Neural cell (in vitro differentiated cells): ENCODE results near the gene DCST1.

Experiments used
- EP300 ChIP-seq: fragments of 450-650 bp; conservative IDR thresholded peaks from 2 replicates; pipeline ENCODE4 v1.6.1; 2014; ENCODE audit warnings: antibody characterized with exemption, mild to moderate bottlenecking, moderate library complexity; ENCODE audit not compliant: poor library complexity, severe bottlenecking
- EZH2 ChIP-seq: fragments of 200-600, 300-800 bp; shearing (Covaris generic), sonication (generic); IDR thresholded peaks from 2 replicates; pipeline ENCODE4 v1.6.1; 2014; ENCODE audit warnings: antibody characterized with exemption, low read length, borderline replicate concordance, mild to moderate bottlenecking; ENCODE audit not compliant: insufficient read depth, poor library complexity, severe bottlenecking
- POLR2AphosphoS5 ChIP-seq: IDR thresholded peaks from 2 replicates; pipeline ENCODE4 v1.6.1; 2012
- TAF1 ChIP-seq: IDR thresholded peaks from 2 replicates; pipeline ENCODE4 v1.6.1; 2012; ENCODE audit warnings: low read depth
- TF ChIP-seq, protein P1 (sequence below): fragments of 450-650 bp; IDR thresholded peaks from 2 replicates; pipeline ENCODE4 v1.5.1; 2014; ENCODE audit warnings: antibody characterized with exemption, mild to moderate bottlenecking, moderate library complexity; ENCODE audit not compliant: poor library complexity, severe bottlenecking

DNA sequence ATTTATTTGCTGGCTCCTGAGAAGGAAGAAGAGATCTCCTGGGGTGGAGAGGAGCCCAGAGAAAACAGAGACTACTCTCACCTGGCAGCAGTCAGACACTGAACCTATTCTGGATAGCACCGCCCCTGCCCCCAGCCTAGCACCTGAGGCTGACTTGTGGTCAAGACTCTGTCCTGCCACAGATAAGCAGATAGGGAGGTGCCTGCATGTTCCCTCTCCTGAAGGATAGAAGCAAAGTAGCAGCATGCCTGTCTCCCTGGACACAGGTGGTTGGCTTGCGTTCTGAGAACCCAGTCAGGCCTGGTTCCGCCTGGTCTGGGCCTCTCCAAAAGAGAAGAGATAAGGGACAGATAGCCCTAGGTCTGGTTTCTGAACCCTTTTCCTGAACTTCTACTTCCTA is 43.7 kb downstream of the DCST1 start:
- TF ChIP-seq, protein P1, sequence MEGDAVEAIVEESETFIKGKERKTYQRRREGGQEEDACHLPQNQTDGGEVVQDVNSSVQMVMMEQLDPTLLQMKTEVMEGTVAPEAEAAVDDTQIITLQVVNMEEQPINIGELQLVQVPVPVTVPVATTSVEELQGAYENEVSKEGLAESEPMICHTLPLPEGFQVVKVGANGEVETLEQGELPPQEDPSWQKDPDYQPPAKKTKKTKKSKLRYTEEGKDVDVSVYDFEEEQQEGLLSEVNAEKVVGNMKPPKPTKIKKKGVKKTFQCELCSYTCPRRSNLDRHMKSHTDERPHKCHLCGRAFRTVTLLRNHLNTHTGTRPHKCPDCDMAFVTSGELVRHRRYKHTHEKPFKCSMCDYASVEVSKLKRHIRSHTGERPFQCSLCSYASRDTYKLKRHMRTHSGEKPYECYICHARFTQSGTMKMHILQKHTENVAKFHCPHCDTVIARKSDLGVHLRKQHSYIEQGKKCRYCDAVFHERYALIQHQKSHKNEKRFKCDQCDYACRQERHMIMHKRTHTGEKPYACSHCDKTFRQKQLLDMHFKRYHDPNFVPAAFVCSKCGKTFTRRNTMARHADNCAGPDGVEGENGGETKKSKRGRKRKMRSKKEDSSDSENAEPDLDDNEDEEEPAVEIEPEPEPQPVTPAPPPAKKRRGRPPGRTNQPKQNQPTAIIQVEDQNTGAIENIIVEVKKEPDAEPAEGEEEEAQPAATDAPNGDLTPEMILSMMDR, result no peak
- TF ChIP-seq EP300, result no peak
- TF ChIP-seq TAF1, result no peak
- no peak for TF ChIP-seq POLR2AphosphoS5
- no peak for TF ChIP-seq EZH2
